GM18505 (cell line): ENCODE measurements around the gene LDLRAD4.

ENCODE experiments used
- ATAC-seq: cut with Tn5 transposase; IDR thresholded peaks from one replicate; pipeline ENCODE4 v1.9.1; 2021; ENCODE audit not compliant: unreplicated experiment
- POLR2A ChIP-seq: IDR thresholded peaks from 4 replicates; pipeline ENCODE4 v1.6.1; 2011; ENCODE audit warnings: borderline replicate concordance; ENCODE audit not compliant: insufficient read depth, insufficient read length; ENCODE audit errors: extremely low read depth

The LDLRAD4 gene

GRCh38 chr18:13382366-13382953 lies 163.9 kb downstream of the LDLRAD4 start:
- TF ChIP-seq POLR2A: no peak
- ATAC-seq: no peak

- no peak for TF ChIP-seq POLR2A
- ATAC-seq: no peak
Measured at GRCh38 chr18:13382954-13383827, 164.6 kb downstream of the LDLRAD4 start.

DNA sequence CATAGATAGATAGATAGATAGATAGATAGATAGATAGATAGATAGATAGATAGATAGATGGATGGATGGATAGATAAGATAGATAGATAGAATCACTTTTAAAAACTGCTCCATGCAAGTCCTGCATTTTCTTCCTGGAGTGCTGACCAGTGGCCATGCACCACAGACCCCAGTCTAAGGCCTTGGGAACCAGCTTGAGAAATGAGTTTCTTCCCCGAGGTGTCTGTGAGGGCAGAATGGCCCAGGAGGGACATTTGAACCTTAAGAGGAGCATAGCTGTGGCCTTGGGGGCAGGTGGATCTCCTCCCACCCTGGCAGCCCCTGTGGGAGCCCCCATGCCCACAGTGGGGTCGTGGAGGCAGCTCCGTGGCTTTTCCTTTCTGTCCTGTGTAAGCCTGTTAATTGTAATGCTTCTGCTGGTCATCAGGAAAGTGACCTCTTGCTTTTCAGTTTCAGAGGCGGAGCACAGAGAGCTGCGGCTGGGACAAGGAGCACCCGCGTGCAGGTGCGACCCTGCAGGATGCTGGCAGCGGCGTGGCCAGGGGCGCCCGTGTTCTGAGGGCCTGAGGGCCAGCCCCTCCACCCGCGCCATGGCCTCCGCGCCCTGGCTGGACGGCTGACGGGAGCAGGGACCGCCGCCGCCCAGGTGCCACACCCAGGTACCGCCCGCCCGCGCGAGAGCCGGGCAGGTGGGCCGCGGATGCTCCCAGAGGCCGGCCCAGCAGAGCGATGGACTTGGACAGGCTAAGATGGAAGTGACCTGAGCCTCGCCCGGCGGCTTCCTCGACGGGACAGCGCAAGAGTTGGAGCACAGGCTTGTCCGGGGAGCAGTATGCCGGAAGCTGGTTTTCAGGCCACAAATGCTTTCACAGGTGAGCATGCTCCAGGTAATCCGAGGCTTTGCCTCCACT lies 168.6 kb downstream of the LDLRAD4 start:
- ATAC-seq: no peak
- no peak for TF ChIP-seq POLR2A

DNA sequence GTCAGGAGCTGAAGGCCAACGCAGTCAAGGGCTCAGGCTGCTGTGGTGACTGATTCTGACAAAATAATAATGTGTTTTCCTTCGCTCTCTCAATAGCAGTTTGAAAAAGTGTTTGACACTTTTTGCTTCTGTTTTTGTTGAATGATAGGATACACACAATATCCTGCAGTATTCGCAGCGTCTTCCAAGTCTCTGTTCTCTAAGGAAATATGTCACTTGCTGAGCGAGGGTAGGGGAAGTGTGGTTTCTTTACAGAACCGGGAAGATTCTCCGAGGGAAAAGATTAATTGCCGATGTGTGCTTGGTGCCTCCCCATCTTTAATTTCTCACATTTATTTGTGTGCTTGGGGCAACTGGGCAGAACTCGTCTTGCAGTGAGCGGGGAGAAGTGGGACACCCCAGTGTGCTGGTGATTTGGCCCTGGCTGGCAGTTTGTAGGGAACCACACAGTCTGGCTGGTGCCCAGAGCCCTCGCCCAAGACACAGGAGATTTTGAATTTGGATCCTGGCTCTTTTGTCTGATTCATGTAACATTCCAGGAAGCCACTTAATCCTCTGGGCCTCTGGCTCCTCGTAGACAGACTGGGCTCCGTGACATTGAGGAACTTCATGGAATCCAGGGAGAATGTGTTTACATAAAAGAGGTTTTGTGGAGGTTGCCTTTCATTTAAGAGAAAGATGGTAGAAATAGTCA lies 169.4 kb downstream of the LDLRAD4 start:
- no peak for ATAC-seq
- no peak for TF ChIP-seq POLR2A

GRCh38 chr18:13388586-13389490 lies 170.3 kb downstream of the LDLRAD4 start:
- ATAC-seq: no peak
- no peak for TF ChIP-seq POLR2A

DNA sequence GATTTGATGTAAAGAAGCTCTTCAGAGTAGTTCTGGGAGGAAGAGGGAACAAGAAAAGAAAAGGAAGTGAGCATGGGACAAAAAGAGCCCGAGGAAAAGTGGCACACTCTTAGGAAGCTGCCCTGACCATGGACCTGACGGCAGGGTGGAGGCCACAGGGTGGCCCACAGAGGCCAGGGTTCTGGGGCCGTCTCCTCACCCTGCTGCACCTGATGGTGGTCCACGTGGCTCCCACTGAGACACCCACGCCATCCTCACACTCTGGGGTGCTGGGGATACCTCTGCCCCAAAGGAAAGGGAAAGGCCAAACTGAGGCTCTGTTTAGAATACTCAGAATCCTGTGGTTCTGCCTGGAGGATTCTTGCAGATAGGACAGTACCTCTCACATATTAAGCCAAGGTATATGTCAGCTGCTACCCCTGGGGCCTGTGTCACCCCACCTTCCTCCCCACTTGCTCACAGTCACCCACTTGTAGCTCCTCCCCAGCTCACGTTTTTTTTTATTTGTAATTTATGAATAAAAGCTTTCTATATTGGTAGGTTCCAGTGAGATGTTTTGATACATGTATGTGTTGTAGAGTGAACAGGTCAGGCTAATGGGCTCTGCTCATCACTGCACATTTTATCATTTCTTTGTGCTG lies 171.1 kb downstream of the LDLRAD4 start:
- ATAC-seq: no peak
- no peak for TF ChIP-seq POLR2A

GRCh38 chr18:13390196-13390595 lies 171.6 kb downstream of the LDLRAD4 start:
- no peak for TF ChIP-seq POLR2A
- no peak for ATAC-seq

DNA sequence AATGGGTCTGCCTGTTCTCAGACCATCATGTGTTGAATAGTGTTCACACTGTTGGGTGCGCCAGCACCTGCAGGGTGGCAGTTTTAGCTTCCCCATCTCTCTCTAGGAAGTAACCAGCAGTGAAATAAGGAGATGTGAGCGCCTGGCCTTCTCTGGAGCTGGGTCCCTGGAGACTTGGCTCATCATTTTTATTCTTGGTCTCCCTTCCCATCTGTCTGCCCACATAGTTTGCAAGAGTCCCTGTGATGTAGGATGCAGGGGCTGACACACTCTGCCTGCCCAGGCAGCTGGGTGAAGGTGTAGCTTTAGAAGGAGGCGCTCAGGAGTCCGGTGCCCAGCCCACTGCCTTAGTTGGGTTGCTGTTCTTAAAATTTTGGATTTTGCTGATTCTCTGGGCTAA lies 172.2 kb downstream of the LDLRAD4 start:
- TF ChIP-seq POLR2A: no peak
- no peak for ATAC-seq

DNA sequence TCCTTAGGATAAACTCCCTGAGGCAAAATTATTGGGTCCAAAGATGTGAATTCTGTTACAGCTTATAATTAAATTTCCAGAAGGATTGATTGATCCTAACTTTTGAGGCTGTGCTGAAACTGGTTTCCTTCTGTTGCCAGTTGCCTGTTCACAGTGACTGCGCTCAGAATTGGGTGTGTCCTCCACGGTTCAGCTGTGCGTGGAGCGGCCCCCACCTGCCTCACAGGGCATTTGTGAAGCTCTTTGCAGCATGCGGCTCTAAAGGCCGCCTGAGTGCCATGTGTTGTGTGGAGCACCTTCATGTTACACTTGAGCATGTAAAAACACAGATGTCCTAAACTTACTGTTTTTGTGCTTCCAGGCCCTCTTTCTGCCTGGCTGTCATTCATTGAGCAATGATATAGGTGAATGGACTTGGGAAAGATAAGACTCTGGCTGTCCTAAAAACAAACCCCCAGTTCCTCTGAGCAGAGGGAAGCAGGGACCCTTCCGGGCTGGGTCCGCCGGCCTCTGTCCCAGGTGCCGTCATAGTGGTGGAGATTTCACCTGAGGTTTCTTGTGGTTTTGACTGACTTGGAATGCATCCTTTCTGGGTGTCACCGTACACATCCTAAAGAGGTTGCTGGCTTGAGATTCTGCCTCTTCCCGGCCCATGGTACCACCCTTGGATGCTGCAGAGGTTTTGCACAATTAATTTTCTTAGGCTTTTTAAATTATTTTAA lies 173.6 kb downstream of the LDLRAD4 start:
- ATAC-seq: no peak
- TF ChIP-seq POLR2A: no peak

- TF ChIP-seq POLR2A: no peak
- no peak for ATAC-seq
Measured at GRCh38 chr18:13392899-13393298, 174.3 kb downstream of the LDLRAD4 start.

- no peak for TF ChIP-seq POLR2A
Measured at GRCh38 chr18:13393338-13393737, 174.8 kb downstream of the LDLRAD4 start.

More at GRCh38 chr18:13393338-13393737, 174.8 kb downstream of the LDLRAD4 start:
- no peak for ATAC-seq
